HG03520 (cell line): ENCODE results near the gene RDM1.

Experiments used
- ATAC-seq: cut with Tn5 transposase; IDR thresholded peaks from one replicate; pipeline ENCODE4 v1.9.1; 2021; ENCODE audit warnings: mild to moderate bottlenecking, moderate library complexity; ENCODE audit not compliant: unreplicated experiment

The RDM1 gene

GRCh38 chr17:35934760-35935159, 4.2 kb upstream of the RDM1 start:
- ATAC-seq: no peak

DNA sequence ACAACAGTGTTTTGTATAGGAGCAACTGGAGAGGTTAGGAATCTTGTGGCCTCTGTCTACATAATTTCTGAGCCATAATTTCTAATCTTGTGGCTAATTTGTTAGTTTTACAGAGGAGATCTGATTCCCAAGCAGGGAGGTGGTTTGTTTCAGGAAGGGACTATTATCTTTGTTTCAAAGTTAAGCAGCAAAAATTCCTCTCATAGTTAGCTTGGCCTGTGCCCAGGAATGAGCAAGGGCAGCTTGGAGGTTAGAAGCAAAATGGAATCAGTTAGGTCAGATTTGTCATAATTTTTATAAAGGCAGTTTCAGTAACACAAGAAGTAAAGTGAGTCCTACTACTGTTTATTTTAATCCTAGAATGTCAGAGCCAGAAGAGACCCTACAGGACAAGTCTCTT, 2.0 kb upstream of the RDM1 start:
- ATAC-seq: no peak

GRCh38 chr17:35931794-35932425, 1.3 kb upstream of the RDM1 start:
- ATAC-seq: no peak

DNA sequence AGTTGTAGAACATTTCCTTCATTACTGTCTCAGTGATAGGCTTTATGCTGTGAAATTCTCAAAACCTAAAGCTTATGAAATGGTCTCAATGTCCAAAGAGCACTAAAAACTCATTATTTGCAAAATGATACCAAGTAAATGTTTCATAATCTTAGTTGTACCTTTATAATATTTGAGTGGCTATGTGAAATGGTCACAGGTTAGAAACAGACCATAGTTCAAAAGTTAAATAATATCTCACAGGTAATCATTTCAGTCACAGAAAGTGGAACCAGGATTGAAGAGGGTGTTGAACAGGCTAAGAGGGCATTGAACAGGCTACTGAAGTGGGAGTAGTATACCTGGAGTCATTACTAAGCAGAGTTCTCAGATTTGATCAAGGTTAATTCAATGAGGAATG, 2.9 kb downstream of the RDM1 start:
- no peak for ATAC-seq

GRCh38 chr17:35923609-35924114, 6.9 kb downstream of the RDM1 start:
- no peak for ATAC-seq

GRCh38 chr17:35920229-35920628, 10.3 kb downstream of the RDM1 start:
- ATAC-seq: no peak

DNA sequence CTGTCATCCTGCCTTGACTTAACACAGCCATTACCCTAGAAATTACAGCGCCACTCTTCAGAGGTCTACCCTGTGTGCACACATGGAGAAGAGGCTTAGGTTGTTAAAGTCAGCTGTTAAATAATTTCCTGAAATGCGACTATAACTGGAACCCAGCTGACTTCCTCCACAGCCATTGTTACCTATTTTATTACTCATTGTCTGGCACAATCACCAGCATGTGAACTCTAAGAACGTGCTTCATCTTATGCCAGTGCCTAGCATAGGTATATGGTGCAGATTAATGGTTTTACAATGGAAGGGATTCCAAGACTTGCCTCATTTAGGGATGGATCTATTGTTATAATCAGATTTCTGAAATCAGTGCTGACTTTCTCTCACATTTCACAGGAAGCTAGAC, 11.9 kb downstream of the RDM1 start:
- no peak for ATAC-seq

GRCh38 chr17:35917519-35918213, 12.9 kb downstream of the RDM1 start:
- no peak for ATAC-seq

DNA sequence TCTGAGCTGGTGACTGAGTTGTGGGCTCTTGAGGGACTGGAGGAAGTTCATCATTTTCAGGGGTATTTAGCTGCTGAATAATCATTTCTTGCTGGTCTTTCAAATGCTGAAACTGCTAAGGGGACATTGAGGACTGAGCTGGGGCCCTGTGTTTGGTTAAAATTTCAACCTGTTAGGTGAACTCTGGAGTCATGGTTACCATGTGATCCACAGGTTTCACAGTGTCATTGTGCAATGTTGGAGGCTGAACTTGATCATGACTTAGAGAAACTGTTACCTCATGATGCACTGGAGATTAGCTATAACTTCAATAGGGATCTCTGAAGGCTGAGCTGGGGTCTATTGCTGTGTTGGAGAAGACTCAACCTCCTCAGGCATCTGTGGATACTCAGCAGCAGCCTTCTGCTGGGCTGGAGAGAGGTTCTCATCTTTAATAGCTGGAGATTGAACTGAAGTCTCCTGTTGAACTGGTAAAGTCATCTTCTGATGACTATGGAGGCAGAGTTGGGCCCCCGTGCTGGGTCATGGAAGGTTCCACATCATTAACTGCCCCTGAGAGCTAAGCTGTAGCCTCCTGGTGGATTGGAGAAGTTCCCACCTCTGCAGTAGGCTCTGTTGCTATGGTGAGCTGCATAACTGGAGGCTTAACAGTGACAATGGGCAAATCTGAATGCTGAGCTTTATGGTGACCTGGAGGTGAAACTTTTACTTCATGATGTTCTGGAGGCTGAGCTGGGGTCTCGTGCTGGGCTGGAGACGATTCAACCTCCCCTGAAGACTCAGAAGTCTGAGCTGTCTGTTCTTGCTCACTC, 15.2 kb downstream of the RDM1 start:
- no peak for ATAC-seq

- no peak for ATAC-seq
Measured at GRCh38 chr17:35914354-35914753, 16.2 kb downstream of the RDM1 start.

DNA sequence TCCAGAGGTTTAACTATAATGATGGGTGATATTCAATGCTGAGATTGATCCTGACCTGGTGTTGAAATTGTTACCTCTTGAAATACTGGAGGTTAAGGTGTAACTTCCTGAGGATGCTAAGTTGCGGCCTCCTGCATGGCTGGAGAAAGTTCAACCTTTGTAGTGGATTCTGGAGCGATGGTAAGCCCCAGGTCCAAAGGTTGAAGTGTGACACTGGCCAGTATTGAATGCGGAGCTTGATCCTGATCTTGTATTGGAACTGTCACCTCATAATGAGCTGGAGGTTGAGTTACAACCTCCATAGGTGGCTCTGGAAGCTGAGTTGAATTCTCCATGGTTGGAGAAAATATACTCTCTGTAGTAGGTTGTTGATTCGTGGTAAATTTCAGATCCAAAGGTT, 17.0 kb downstream of the RDM1 start:
- ATAC-seq: no peak

DNA sequence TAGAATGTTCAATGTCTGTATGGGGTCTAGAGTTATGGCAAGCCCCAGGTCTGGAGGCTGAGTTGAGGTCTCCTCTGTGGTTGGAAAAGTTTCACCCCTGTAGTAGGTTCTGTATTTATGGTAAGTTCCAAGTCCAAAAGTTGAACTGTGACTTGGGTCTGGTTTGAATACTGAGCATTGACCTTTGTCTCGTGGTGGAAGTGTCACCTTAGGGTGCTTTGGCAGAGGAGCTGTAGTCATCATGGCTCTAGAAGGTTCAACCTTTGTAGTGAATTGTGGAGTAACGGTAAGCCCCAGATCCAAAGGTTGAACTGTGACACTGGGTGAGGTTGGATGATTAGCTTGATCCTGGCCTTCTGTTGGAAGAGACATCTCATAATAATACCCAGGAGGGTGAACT, 17.6 kb downstream of the RDM1 start:
- no peak for ATAC-seq

DNA sequence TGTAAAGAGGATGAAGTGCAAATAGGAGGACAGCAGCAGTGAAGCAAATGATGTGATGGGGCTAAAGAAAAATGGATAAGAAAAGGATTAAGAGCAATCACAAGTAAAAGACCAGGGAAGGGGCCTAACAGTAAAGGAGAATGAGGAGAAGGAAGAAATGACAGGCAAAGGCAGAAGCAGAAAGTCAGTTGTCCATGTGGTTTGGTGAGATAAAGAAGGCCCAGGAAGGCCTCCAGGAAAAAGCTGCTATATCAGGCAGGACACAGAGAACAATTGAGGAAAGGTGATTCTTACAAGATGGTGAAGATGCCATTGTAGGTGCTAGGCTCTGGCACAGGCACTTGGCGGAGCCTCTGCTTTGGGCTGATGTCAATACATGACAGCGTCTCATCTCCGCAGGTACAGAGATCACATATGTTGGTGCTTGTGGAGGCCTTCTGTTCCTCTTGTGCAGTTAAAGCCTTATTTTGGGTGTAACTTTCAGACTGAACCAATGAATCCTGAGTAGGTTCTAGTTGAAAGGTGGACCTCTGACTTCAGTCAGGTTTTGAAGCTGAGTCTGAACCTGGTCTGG, 18.1 kb downstream of the RDM1 start:
- no peak for ATAC-seq

- no peak for ATAC-seq
Measured at GRCh38 chr17:35909408-35909807, 21.2 kb downstream of the RDM1 start.

- ATAC-seq: no peak
Measured at GRCh38 chr17:35907691-35908090, 22.9 kb downstream of the RDM1 start.

GRCh38 chr17:35906926-35907637, 23.5 kb downstream of the RDM1 start:
- no peak for ATAC-seq

DNA sequence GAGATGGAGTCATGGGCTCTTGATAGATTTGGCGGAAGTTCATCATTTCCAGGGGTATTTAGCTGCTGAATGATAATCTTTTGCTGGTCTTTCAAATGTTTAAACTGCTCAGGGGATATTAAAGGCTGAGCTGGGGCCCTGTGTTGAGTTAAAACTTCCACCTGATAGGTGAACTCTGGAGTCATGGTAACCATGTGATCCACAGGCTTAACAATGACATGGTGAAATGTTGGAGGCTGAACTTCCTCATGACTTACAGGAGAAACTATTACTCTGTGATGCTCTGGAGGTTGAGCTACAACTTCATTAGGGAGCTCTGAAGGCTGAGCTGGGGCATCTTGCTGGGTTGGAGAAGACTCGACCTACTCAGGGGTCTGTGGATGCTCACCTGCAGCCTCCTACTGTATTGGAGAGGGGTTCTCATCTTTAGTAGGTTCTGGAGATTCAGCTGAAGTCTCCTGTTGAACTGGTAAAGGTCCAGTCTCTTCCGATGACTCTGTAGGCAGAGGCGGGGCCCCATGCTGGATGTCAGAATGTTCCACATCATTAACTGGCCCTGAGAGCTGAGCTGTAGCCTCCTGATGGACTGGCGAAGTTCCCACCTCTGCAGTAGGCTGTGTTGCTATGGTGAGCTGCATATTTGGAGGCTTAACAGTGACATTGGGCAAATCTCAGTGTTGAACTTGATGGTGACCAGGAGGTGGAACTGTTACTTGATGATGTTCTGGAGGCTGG, 24.2 kb downstream of the RDM1 start:
- ATAC-seq: no peak

DNA sequence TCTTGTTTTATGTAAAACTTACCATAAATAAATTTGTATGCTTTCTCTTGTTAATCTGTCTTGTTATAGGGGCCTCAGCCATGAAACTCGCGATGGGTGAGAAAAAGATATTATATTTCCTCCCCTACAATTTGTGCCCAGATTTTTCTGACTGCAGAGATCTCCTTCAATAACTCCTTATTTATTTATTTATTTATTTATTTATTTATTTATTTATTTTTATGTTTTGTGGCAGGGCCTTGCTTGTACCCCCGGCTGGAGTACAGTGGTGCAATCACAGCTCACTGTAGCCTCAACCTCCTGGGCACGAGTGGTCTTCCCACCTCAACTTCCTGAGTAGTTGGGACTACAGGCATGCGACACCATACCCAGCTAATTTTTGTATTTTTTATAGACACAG, 27.1 kb downstream of the RDM1 start:
- no peak for ATAC-seq

DNA sequence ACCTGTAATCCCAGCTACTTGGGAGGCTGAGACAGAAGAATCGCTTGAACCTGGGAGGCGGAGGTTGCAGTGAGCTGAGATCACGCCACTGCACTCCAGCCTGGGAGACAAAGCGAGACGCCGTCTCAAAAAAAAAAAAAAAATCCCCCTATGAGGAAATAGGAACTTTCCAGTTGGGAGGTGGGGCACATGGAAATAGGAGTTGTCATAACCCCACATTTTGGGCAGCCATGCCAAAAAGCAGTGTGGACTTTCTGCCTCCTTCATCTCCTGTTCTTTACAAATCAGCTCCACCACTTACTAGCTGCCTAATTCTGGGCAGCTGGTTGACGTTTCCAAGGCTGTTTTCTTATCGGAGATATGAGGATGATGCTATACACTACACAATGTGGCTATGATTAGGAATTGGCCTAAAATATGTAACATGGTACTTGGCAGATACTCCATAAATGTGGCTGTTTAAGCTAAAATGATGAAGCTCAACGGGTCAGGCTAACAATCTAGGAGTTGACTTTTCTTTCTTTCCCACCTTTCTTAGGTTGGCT, 28.9 kb downstream of the RDM1 start:
- no peak for ATAC-seq
